ENCODE data around the gene LRRC61.
"Not testable (repeated sequence)": the region's sequence is repeated elsewhere in the genome, so short reads cannot be mapped to it uniquely, and the experiment has no call there.

GRCh38 chr7:150304499-150305258, 18.5 kb upstream of the LRRC61 start:
- not testable (repeated sequence) for TF ChIP-seq ZNF709 (CRISPR knock-in tag; IDR thresholded peaks at IDR 0.05); ARHGAP35 (CRISPR knock-in tag; IDR thresholded peaks at IDR 0.05; ENCODE audit: borderline replicate concordance); HNRNPL (IDR thresholded peaks at IDR 0.05; ENCODE audit: low read depth, low read length); GABPA (IDR thresholded peaks at IDR 0.05; ENCODE audit: low read depth, low read length); GABPA (CRISPR knock-in tag; IDR thresholded peaks at IDR 0.05; ENCODE audit: low read depth); ZNF234 (CRISPR knock-in tag; conservative IDR thresholded peaks at IDR 0.05); TRAFD1 (CRISPR knock-in tag; IDR thresholded peaks at IDR 0.05; ENCODE audit: borderline replicate concordance); KLF6 (CRISPR knock-in tag; IDR thresholded peaks at IDR 0.05); TFAP4 (IDR thresholded peaks at IDR 0.05; ENCODE audit: borderline replicate concordance, low read depth); ATM (IDR thresholded peaks at IDR 0.05; ENCODE audit: borderline replicate concordance)
- TF ChIP-seq, protein P1, sequence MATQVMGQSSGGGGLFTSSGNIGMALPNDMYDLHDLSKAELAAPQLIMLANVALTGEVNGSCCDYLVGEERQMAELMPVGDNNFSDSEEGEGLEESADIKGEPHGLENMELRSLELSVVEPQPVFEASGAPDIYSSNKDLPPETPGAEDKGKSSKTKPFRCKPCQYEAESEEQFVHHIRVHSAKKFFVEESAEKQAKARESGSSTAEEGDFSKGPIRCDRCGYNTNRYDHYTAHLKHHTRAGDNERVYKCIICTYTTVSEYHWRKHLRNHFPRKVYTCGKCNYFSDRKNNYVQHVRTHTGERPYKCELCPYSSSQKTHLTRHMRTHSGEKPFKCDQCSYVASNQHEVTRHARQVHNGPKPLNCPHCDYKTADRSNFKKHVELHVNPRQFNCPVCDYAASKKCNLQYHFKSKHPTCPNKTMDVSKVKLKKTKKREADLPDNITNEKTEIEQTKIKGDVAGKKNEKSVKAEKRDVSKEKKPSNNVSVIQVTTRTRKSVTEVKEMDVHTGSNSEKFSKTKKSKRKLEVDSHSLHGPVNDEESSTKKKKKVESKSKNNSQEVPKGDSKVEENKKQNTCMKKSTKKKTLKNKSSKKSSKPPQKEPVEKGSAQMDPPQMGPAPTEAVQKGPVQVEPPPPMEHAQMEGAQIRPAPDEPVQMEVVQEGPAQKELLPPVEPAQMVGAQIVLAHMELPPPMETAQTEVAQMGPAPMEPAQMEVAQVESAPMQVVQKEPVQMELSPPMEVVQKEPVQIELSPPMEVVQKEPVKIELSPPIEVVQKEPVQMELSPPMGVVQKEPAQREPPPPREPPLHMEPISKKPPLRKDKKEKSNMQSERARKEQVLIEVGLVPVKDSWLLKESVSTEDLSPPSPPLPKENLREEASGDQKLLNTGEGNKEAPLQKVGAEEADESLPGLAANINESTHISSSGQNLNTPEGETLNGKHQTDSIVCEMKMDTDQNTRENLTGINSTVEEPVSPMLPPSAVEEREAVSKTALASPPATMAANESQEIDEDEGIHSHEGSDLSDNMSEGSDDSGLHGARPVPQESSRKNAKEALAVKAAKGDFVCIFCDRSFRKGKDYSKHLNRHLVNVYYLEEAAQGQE (IDR thresholded peaks at IDR 0.05; ENCODE audit: borderline replicate concordance in 1 of 2, low read depth in 1 of 2, low read length in 2 of 2) = not testable (repeated sequence)

Data from HepG2 (cell line).